NCI-H2227 (cell line): ENCODE measurements around the gene OR52K1.
"Not testable (repeated sequence)": the region's sequence is repeated elsewhere in the genome, so short reads cannot be mapped to it uniquely, and the experiment has no call there.

Experiments used
- DNase-seq: peaks from one replicate; lab custom pipeline; 2025; ENCODE audit not compliant: unreplicated experiment; lab: John Stamatoyannopoulos, UW

OR52K1 gene

DNA sequence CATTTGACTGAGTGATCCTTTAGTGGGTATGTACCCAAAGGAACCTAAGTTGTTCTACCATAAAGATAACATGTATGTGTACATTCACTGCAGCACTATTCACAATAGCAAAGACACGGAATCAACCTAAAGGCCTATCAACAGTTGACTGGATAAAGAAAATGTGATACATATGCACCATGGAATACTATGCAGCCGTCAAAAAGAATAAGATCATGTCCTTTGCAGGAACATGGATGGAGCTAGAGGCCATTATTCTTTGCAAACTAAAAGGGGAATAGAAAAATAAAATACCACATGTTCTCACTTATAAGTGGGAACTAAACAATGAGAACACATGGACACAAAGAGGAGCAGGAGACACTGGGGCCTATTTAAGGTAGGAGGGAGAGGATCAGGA is 9.0 kb downstream of the OR52K1 start:
- DNase-seq = not testable (repeated sequence)

DNA sequence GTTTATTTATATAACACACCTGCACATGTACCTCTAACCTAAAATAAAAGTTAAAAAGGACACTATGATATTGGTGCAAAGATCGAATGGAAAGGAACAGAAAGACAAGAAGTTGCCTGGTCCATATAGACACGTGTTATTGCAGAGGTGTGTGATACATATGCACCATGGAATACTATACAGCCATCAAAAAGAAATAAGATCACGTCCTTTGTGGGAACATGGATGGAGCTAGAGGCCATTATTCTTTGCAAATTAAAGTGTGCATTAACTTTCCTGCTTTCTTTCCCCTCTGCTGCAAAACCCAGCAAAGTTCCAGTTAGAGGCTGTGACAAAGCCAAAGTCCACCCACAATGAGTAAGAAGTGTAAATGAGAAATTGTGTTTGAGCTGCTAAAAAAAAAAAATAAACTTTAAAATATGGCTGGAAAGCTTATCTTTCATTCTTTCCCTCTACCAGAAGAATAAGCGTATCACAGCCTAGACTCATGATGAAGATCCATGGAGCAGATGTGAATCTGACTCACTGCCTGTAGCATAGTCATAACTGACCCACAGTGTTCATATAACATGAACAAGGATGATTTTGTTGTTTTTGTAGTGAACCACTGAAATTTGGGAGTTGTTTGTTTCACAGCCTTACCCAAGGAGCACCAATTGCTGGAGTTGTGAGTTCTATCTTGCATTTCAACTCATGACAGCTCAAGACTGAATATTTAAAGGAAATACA is 9.6 kb downstream of the OR52K1 start:
- DNase-seq = no peak

- DNase-seq = no peak
Observed at GRCh38 chr11:4493480-4493818, 11.0 kb downstream of the OR52K1 start.

- DNase-seq = no peak
Observed at GRCh38 chr11:4495487-4495886, 13.0 kb downstream of the OR52K1 start.

GRCh38 chr11:4495986-4496385 is 13.5 kb downstream of the OR52K1 start:
- DNase-seq = no peak

DNA sequence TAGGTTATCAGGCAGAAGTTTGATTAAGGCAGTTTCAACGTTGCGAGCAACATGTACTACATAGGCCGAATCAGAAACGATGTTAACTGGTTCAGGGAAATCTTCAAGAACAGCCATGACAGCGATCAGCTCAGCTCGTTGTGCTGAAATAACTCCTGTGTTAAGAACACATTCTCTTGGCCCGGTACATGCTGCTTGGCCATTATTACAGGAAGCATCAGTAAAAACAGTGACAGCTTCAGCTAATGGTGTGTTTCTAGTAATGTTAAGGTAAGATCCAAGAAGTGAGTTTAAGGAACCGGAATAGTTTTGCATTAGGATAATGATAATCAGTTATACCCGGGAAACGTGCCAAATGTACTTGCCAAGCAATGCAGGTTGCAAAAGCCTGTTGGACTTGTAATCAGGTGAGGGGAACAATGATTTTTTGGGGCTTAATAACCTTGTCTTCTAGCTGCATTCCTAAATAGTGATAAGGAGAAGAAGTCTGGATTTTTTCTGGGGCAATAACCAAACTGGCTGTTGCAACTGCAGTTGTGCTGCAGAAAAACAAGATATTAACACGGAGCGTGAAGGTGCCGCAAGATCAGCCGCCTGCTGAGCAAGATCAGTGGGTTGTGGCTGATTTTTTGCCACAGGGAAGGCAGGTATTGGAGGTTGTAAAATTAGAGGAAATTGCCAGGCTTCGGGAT is 14.3 kb downstream of the OR52K1 start:
- DNase-seq = no peak

GRCh38 chr11:4508886-4509285 is 26.4 kb downstream of the OR52K1 start:
- DNase-seq = no peak

DNA sequence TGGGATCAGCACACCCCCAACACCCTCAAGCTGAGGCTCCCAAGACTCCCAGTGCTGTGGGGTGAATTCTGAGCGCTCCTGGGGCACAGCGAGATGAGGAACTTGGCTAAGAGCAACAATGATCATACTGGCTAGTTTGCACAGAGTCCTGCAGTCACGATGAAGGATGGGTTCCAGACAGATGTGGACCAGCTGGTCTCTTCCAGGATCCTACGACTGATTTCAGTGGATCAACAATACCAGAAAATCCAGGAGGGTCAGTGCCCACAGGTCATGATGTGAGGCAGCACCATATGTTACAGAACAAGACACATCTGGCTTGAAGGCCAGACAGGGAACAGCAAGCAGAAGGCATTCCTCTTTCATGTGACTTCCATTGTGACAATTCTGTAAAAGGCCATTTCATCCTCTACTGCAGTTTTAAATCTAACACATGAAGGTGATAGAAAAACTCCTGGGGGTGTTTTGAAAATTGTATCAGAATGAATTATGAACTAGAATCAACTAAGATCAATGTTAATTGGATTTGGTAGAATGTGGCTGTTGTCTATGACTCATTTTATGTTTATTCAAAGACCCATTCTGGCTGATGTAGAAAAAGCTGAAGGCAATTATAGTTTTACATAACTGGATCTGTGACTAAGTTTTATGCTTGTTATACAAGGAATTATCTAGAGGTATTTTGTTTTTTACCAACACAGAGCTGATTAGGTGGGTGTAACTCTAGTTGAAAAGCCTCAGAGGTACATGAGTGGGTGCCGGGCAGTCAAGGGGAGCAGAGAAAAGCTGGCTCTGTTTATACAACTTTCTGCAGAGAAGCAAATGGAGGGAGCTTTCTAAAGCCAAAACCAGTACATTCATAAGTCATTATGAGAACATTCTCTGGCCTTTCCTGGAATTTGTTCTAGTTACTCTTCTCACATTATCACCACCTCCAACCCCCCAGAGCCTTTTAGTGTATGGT is 29.1 kb downstream of the OR52K1 start:
- DNase-seq = no peak

- DNase-seq = no peak
Observed at GRCh38 chr11:4514196-4514595, 31.8 kb downstream of the OR52K1 start.

- no peak for DNase-seq
Observed at GRCh38 chr11:4522339-4522738, 39.9 kb downstream of the OR52K1 start.

DNA sequence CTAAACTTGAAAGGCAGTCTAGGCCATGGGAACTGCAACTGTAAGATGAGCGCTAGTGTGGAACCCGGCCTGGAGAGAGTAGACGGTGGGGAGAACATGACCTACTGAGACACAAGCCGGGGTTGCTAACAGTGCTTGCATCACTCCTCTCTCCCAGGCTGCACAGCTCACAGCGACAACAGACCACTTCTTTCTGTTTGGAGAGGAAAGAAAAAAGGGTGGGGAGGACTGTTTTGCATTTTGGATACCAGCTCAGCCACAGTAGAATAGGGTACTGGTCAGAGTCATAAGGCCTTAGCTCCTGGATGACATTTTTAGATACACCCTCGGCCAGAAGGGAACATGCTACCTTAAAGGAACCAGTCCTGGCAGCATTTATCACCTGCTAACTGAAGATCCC is 40.3 kb downstream of the OR52K1 start:
- DNase-seq = no peak

- no peak for DNase-seq
Observed at GRCh38 chr11:4523666-4524065, 41.2 kb downstream of the OR52K1 start.

DNA sequence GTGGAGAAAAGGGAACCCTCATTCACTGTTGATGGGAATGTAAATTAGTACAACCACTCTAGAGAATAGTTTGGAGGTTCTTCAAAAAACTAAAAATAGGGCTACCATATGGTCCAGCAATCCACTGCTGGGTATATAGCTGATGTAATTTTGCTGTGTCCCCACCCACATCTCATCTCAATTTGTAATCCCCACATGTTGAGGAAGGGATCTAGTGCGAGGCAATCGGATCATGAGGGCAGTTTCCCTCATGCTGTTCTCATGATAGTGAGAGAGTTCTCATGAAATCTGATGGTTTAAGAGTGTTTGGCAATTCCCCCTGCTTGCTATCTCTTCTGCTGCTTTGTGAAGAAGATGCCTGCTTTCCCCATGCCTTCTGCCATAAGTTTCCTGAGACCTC is 45.5 kb downstream of the OR52K1 start:
- no peak for DNase-seq

DNA sequence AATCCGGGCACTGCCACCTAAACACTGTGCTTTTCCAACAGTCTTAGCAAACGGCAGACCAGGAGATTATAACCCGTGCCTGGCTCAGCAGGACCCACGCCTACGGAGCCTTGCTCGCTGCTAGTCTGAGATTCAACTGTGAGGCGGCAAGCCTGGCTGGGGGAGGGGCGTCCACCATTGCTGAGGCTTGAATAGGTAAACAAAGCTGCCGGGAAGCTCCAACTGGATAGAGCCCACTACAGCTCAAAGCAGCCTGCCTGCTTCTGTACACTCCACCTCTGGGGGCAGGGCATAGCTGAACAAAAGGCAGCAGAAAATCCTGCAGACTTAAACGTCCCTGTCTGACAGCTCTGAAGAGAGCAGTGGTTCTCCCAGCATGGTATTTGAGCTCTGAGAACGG is 49.2 kb downstream of the OR52K1 start:
- peak; percentile 21 for DNase-seq

DNA sequence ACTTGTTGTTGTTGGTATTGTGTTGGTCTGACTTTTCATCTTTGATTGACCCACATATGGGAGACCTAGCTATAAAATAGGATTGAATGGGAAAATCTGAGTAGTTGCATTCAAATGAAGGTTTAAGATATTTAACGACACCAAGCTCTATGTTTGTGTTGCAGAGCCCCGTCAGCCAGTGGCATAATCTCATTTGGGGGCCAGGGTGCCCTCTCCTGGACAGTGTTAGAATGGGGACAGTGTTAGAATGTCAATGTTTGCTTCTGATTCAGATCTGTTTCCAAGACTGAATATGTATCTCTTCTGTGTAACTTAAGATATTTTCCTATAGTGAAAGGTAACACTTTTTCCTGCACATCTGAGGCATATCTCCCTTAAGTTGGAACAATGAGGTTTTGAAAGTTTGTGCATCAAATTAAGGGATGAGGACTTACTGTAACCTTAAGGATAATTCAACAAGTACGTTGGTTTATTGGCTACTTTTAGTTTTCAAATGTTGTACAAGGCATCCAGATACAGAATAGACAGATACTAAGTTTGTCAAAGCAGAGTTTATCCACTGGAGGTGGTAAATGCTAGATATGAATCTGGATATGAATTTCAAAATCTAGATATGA is 57.3 kb downstream of the OR52K1 start:
- DNase-seq = peak; percentile 51

DNA sequence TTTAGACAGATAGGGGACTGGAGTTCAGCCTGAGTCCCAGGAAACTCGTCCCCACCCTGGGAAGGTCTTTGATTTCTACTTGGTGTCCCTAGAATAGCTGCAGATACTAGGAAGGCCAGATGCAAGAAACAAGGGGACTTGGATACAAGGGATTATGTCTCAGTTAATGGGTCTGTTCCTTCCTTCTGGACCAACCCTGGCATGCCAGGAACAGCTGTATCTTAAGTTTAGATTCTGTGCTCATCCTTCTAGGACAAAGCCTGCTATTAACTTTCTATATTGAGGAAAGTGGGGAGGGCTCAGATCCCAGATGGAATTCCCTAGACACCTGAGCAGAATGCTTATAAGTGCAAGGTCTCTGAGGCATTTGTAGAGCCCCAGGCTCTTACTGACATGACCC is 58.6 kb downstream of the OR52K1 start:
- no peak for DNase-seq
